H9 (cell line): ENCODE data around the gene TUBGCP6. TPM values are rescaled to one million over a fixed set of nuclear protein-coding genes. Genes with fewer than 3 reads are reported as not detected.

Source experiments
- DNase-seq: peaks from one replicate; pipeline ENCODE4 v3.0.0-alpha.2; 2017
- H2AFZ ChIP-seq: one replicate; pipeline ENCODE4 v1.6.1; 2013; ENCODE audit warnings: mild to moderate bottlenecking, low read length, control low read depth, moderate library complexity
- H2AK5ac ChIP-seq: 2 replicates; pipeline ENCODE4 v1.6.1; 2013; ENCODE audit warnings: low read length, control low read depth, mixed read lengths; ENCODE audit not compliant: insufficient read length
- H2BK120ac ChIP-seq: one replicate; pipeline ENCODE4 v1.6.1; 2013; ENCODE audit warnings: low read depth, mild to moderate bottlenecking, low read length, control low read depth, inconsistent platforms; ENCODE audit not compliant: poor library complexity, severe bottlenecking
- H2BK12ac ChIP-seq: 2 replicates; pipeline ENCODE4 v1.6.1; 2013; ENCODE audit warnings: low read length, control low read depth, mixed read lengths, low read depth; ENCODE audit not compliant: insufficient read length
- H2BK15ac ChIP-seq: 2 replicates; pipeline ENCODE4 v1.6.1; 2013; ENCODE audit warnings: low read depth, low read length, control low read depth
- H2BK20ac ChIP-seq: one replicate; pipeline ENCODE4 v1.6.1; 2013; ENCODE audit warnings: low read depth, mild to moderate bottlenecking, low read length, control low read depth, inconsistent platforms; ENCODE audit not compliant: poor library complexity, severe bottlenecking
- H2BK5ac ChIP-seq: 2 replicates; pipeline ENCODE4 v1.6.1; 2013; ENCODE audit warnings: low read length, control low read depth, mixed read lengths; ENCODE audit not compliant: insufficient read length
- H3K14ac ChIP-seq: 2 replicates; pipeline ENCODE4 v1.6.1; 2013; ENCODE audit warnings: low read length, control low read depth; ENCODE audit not compliant: insufficient read depth
- H3K18ac ChIP-seq: 2 replicates; pipeline ENCODE4 v1.6.1; 2013; ENCODE audit warnings: low read depth, mild to moderate bottlenecking, mixed read lengths, low read length, control low read depth; ENCODE audit not compliant: insufficient read length
- H3K23ac ChIP-seq: 2 replicates; pipeline ENCODE4 v1.6.1; 2013; ENCODE audit warnings: low read length, control low read depth, mixed read lengths, low read depth; ENCODE audit not compliant: insufficient read length
- H3K23me2 ChIP-seq: 2 replicates; pipeline ENCODE4 v1.6.1; 2013; ENCODE audit warnings: low read depth, mild to moderate bottlenecking, mixed read lengths, low read length, control low read depth; ENCODE audit not compliant: insufficient read length, poor library complexity, severe bottlenecking
- H3K27ac ChIP-seq: 2 replicates; pipeline ENCODE4 v1.5.1; 2013; ENCODE audit warnings: low read length, control low read depth, mixed read lengths, low read depth; ENCODE audit not compliant: insufficient read length
- H3K27me3 ChIP-seq: 2 replicates; pipeline ENCODE4 v1.6.1; 2013; ENCODE audit warnings: low read length, control low read depth, inconsistent platforms; ENCODE audit not compliant: insufficient read depth
- H3K4ac ChIP-seq: 2 replicates; pipeline ENCODE4 v1.6.1; 2013; ENCODE audit warnings: low read depth, mild to moderate bottlenecking, control low read depth, inconsistent platforms, low read length, moderate library complexity
- H3K4me1 ChIP-seq: 2 replicates; pipeline ENCODE4 v1.6.1; 2013; ENCODE audit warnings: low read length, control low read depth, inconsistent platforms; ENCODE audit not compliant: insufficient read depth
- H3K4me2 ChIP-seq: 2 replicates; pipeline ENCODE4 v1.6.1; 2013; ENCODE audit warnings: low read length, control low read depth, mixed read lengths; ENCODE audit not compliant: insufficient read length, insufficient read depth
- H3K56ac ChIP-seq: 2 replicates; pipeline ENCODE4 v1.6.1; 2013; ENCODE audit warnings: low read depth, mild to moderate bottlenecking, mixed read lengths, low read length, control low read depth; ENCODE audit not compliant: insufficient read length
- H3K79me1 ChIP-seq: 2 replicates; pipeline ENCODE4 v1.6.1; 2013; ENCODE audit warnings: low read depth, mild to moderate bottlenecking, moderate library complexity, low read length, control low read depth, inconsistent platforms; ENCODE audit not compliant: insufficient read depth, poor library complexity, severe bottlenecking
- H3K79me2 ChIP-seq: 2 replicates; pipeline ENCODE4 v1.6.1; 2013; ENCODE audit warnings: low read length, control low read depth, inconsistent platforms; ENCODE audit not compliant: insufficient read depth
- H3K9ac ChIP-seq: 2 replicates; pipeline ENCODE4 v1.6.1; 2013; ENCODE audit warnings: low read length, control low read depth, mixed read lengths; ENCODE audit not compliant: insufficient read length; ENCODE audit errors: extremely low read depth
- H3K9me3 ChIP-seq: one replicate; pipeline ENCODE4 v1.6.1; 2013; ENCODE audit warnings: low read depth, low read length, inconsistent platforms; ENCODE audit not compliant: control insufficient read depth
- H3T11ph ChIP-seq: one replicate; pipeline ENCODE4 v1.6.1; 2013; ENCODE audit warnings: mild to moderate bottlenecking, low read length, control low read depth, inconsistent platforms
- H4K20me1 ChIP-seq: one replicate; pipeline ENCODE4 v1.6.1; 2013; ENCODE audit not compliant: control insufficient read depth, insufficient read length, insufficient read depth
- H4K5ac ChIP-seq: 2 replicates; pipeline ENCODE4 v1.6.1; 2013; ENCODE audit warnings: low read depth, mild to moderate bottlenecking, mixed read lengths, low read length, control low read depth; ENCODE audit not compliant: insufficient read length
- H4K8ac ChIP-seq: replicated peaks from 2 replicates; pipeline ENCODE4 v1.6.1; 2013; ENCODE audit warnings: low read length, control low read depth, mixed read lengths, low read depth; ENCODE audit not compliant: insufficient read length
- H4K91ac ChIP-seq: 2 replicates; pipeline ENCODE4 v1.6.1; 2013; ENCODE audit warnings: low read depth, mild to moderate bottlenecking, moderate library complexity, mixed read lengths, low read length, control low read depth; ENCODE audit not compliant: insufficient read length
- H3K27ac Mint-ChIP-seq, 3 experiments: 2 replicates in 2 of 3; 3 replicates in 1 of 3; pipeline ENCODE4 v1.8.0; 2020 to 2021; ENCODE audit warnings: mixed read lengths in 3 of 3, mild to moderate bottlenecking in 1 of 3, moderate library complexity in 1 of 3
- H3K27me3 Mint-ChIP-seq: 2 replicates; pipeline ENCODE4 v1.8.0; 2021; ENCODE audit warnings: low read depth, mild to moderate bottlenecking, moderate library complexity, mixed read lengths
- H3K36me3 Mint-ChIP-seq, 3 experiments: 2 replicates in 2 of 3; 3 replicates in 1 of 3; pipeline ENCODE4 v1.8.0; 2020 to 2021; ENCODE audit warnings: low read depth in 3 of 3, mixed read lengths in 3 of 3; ENCODE audit not compliant: insufficient read depth in 1 of 3
- H3K4me1 Mint-ChIP-seq, 2 experiments: 2 replicates each; pipeline ENCODE4 v1.8.0; 2020; ENCODE audit warnings: mixed read lengths in 2 of 2
- H3K4me3 Mint-ChIP-seq, 2 experiments: 2 replicates in 1 of 2; 3 replicates in 1 of 2; pipeline ENCODE4 v1.8.0; 2020 to 2021; ENCODE audit warnings: mild to moderate bottlenecking in 2 of 2, mixed read lengths in 2 of 2, moderate library complexity in 1 of 2
- H3K9me3 Mint-ChIP-seq, 2 experiments: 2 replicates in 1 of 2; 3 replicates in 1 of 2; pipeline ENCODE4 v1.8.0; 2020; ENCODE audit warnings: mild to moderate bottlenecking in 2 of 2, mixed read lengths in 2 of 2, moderate library complexity in 1 of 2
- WGBS: extraction: QIAGEN DNeasy Blood & Tissue Kit; methylation state at CpG from one replicate; pipeline ENCODE4 v1.1.7; 2013; ENCODE audit warnings: missing lambda C conversion rate, low lambda C conversion rate, mixed read lengths; ENCODE audit not compliant: insufficient read length; ENCODE audit errors: extremely low coverage; 5-methylcytosine and 5-hydroxymethylcytosine counted together
- total RNA-seq: library from RNA; stranded (reverse); gene quantifications from 2 replicates; pipeline ENCODE4 v1.2.1, GENCODE V29; 2021
- TF ChIP-seq, protein P1 (sequence below): fragments of 200-600 bp; sonication (generic); conservative IDR thresholded peaks from 3 replicates; pipeline ENCODE4 v1.8.0; 2021; ENCODE audit warnings: antibody characterized with exemption, mild to moderate bottlenecking

TUBGCP6 gene
- total RNA-seq, 1 experiment from 2014 or later = 29.0 TPM

DNA sequence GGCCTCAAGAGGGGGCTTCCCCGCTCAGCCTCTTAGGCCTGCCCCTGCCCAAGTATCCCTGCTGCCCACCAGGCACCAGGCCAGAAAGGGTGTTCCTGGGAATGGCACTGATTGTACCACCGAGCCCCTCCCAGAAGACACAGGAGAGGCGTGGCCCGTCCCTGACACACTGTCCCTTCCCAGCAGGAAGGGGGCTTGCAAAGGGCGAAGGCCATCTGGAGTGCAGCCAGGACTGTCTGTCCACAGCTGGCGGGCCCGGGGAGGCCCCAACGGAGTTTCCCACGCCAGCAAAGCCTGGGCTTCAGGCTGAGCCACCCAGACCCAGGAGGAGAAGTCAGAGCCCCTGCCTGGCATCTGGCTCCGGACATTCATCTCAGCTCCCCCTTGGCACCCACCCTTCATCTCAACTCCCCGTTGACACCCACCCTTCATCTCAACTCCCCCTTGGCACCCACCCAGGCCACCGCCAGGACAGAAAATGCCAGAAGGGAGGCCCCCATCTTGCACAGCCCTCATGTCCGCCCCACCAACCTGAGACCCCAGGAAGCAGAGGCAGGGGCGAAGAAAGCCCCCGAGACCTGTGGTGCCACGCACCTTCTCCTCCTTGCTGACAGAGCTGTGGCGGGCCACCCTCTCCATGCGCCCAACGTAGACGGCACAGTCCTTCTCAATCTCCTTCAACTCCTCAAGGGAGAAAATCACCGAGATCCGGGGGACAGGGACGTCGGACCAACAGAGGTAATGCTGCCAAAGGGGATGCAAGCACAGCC lies 19.4 kb downstream of the TUBGCP6 start:
- H3K36me3 Mint-ChIP-seq = peaks cover 20 to 49% (median 35%) of the 10 kb centered on the region in 3 experiments
- no peak overlapping the region for H2BK20ac ChIP-seq
- no peak overlapping the region for H2BK12ac ChIP-seq
- H3T11ph ChIP-seq = no peak overlapping the region
- H3K56ac ChIP-seq = no peak overlapping the region
- DNase-seq = no peak
- H3K23ac ChIP-seq = no peak overlapping the region
- H4K8ac ChIP-seq = no peak overlapping the region
- H2AK5ac ChIP-seq = no peak overlapping the region
- H4K91ac ChIP-seq = no peak overlapping the region
- H3K4ac ChIP-seq = no peak overlapping the region
- no CpG with 5 or more reads among the region's 24 CpGs for WGBS
- no peaks in the 10 kb centered on the region for H3K4me1 Mint-ChIP-seq
- no peaks in the 10 kb centered on the region for H3K9me3 ChIP-seq
- no peak overlapping the region for H3K14ac ChIP-seq
- H2BK5ac ChIP-seq = no peak overlapping the region
- H4K5ac ChIP-seq = no peak overlapping the region
- no peaks in the 10 kb centered on the region for H3K27me3 ChIP-seq
- no peaks in the 10 kb centered on the region for H4K20me1 ChIP-seq
- no peak overlapping the region for H3K18ac ChIP-seq
- peaks cover 0 to 2% of the 10 kb centered on the region in 2 experiments; a peak in 1 of 5 replicates for H3K9me3 Mint-ChIP-seq
- H3K23me2 ChIP-seq = no peaks in the 10 kb centered on the region
- H3K9ac ChIP-seq = no peak overlapping the region
- no peaks in the 10 kb centered on the region for H3K79me2 ChIP-seq
- H3K27ac Mint-ChIP-seq = no peak overlapping the region; a peak in 1 of 7 replicates
- H2BK15ac ChIP-seq = no peak overlapping the region
- no peak overlapping the region for H2AFZ ChIP-seq
- TF ChIP-seq, protein P1, sequence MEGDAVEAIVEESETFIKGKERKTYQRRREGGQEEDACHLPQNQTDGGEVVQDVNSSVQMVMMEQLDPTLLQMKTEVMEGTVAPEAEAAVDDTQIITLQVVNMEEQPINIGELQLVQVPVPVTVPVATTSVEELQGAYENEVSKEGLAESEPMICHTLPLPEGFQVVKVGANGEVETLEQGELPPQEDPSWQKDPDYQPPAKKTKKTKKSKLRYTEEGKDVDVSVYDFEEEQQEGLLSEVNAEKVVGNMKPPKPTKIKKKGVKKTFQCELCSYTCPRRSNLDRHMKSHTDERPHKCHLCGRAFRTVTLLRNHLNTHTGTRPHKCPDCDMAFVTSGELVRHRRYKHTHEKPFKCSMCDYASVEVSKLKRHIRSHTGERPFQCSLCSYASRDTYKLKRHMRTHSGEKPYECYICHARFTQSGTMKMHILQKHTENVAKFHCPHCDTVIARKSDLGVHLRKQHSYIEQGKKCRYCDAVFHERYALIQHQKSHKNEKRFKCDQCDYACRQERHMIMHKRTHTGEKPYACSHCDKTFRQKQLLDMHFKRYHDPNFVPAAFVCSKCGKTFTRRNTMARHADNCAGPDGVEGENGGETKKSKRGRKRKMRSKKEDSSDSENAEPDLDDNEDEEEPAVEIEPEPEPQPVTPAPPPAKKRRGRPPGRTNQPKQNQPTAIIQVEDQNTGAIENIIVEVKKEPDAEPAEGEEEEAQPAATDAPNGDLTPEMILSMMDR = no peak
- H3K4me3 Mint-ChIP-seq = no peak overlapping the region
- H3K27me3 Mint-ChIP-seq = no peaks in the 10 kb centered on the region
- no peaks in the 10 kb centered on the region for H3K4me1 ChIP-seq
- no peak overlapping the region for H3K27ac ChIP-seq
- no peaks in the 10 kb centered on the region for H3K79me1 ChIP-seq
- H2BK120ac ChIP-seq = no peak overlapping the region
- H3K4me2 ChIP-seq = no peak overlapping the region
